Mesenchymal stem cell (in vitro differentiated cells and primary cell): ENCODE results near the gene SSH2.

ENCODE experiments used
- DNase-seq: peaks from one replicate; pipeline ENCODE4 v3.0.0-alpha.2; 2013
- H2AFZ ChIP-seq: one replicate; pipeline ENCODE4 v1.6.1; 2013; ENCODE audit warnings: low read depth, mild to moderate bottlenecking, control low read depth, inconsistent platforms, low read length, moderate library complexity
- H2AK5ac ChIP-seq: 2 replicates; pipeline ENCODE4 v1.6.1; 2013; ENCODE audit warnings: low read length, moderate library complexity, mild to moderate bottlenecking, inconsistent platforms; ENCODE audit not compliant: severe bottlenecking
- H2BK120ac ChIP-seq: one replicate; pipeline ENCODE4 v1.6.1; 2013; ENCODE audit warnings: low read depth, mild to moderate bottlenecking, inconsistent platforms, low read length, moderate library complexity
- H2BK12ac ChIP-seq, 2 experiments: one replicate each; pipeline ENCODE4 v1.6.1; 2013; ENCODE audit warnings: inconsistent platforms in 2 of 2, low read length in 2 of 2, mild to moderate bottlenecking in 2 of 2, moderate library complexity in 2 of 2, control low read depth in 1 of 2
- H2BK15ac ChIP-seq: one replicate; pipeline ENCODE4 v1.6.1; 2013; ENCODE audit warnings: mild to moderate bottlenecking, low read depth, inconsistent platforms; ENCODE audit not compliant: poor library complexity, severe bottlenecking
- H2BK5ac ChIP-seq: 2 replicates; pipeline ENCODE4 v1.6.1; 2013; ENCODE audit warnings: low read depth, mild to moderate bottlenecking, low read length, control low read depth, inconsistent platforms; ENCODE audit not compliant: poor library complexity, severe bottlenecking
- H3K14ac ChIP-seq, 2 experiments: one replicate each; pipeline ENCODE4 v1.6.1; 2013; ENCODE audit warnings: inconsistent platforms in 2 of 2, low read length in 2 of 2, control low read depth in 1 of 2, mild to moderate bottlenecking in 1 of 2, moderate library complexity in 1 of 2
- H3K18ac ChIP-seq, 2 experiments: one replicate each; pipeline ENCODE4 v1.6.1; 2013; ENCODE audit warnings: inconsistent platforms in 2 of 2, low read length in 2 of 2, control low read depth in 1 of 2, low read depth in 1 of 2, mild to moderate bottlenecking in 1 of 2
- H3K23ac ChIP-seq, 2 experiments: one replicate each; pipeline ENCODE4 v1.6.1; 2013; ENCODE audit warnings: inconsistent platforms in 2 of 2, low read length in 2 of 2, mild to moderate bottlenecking in 2 of 2, moderate library complexity in 2 of 2, control low read depth in 1 of 2
- H3K27ac ChIP-seq: 2 replicates; pipeline ENCODE4 v1.5.1; 2013; ENCODE audit warnings: mild to moderate bottlenecking, moderate library complexity, low read length, control low read depth, inconsistent platforms; ENCODE audit not compliant: poor library complexity, severe bottlenecking
- H3K27me3 ChIP-seq, 2 experiments: 2 replicates each; pipeline versions ENCODE4 v1.6.1 to v1.7.0; 2013; ENCODE audit warnings: low read length in 2 of 2, mild to moderate bottlenecking in 2 of 2, moderate library complexity in 2 of 2, control low read depth in 1 of 2, inconsistent platforms in 1 of 2; ENCODE audit not compliant: control insufficient read depth in 1 of 2, insufficient read depth in 1 of 2
- H3K36me3 ChIP-seq, 2 experiments: 2 replicates each; pipeline versions ENCODE4 v1.6.1 to v1.7.0; 2013; ENCODE audit warnings: low read length in 2 of 2, control low read depth in 1 of 2, inconsistent platforms in 1 of 2, low read depth in 1 of 2, mild to moderate bottlenecking in 1 of 2; ENCODE audit not compliant: insufficient read depth in 2 of 2, control insufficient read depth in 1 of 2
- H3K4ac ChIP-seq, 2 experiments: one replicate each; pipeline ENCODE4 v1.6.1; 2013; ENCODE audit warnings: inconsistent platforms in 2 of 2, low read length in 2 of 2, mild to moderate bottlenecking in 2 of 2, moderate library complexity in 2 of 2, control low read depth in 1 of 2, low read depth in 1 of 2
- H3K4me1 ChIP-seq: 2 replicates; pipeline ENCODE4 v1.6.1; 2013; ENCODE audit warnings: low read depth, low read length, control low read depth; ENCODE audit not compliant: control insufficient read depth, insufficient read depth
- H3K4me2 ChIP-seq: 2 replicates; pipeline ENCODE4 v1.6.1; 2013; ENCODE audit warnings: low read length, mild to moderate bottlenecking, inconsistent platforms; ENCODE audit not compliant: poor library complexity, severe bottlenecking
- H3K4me3 ChIP-seq, 2 experiments: 2 replicates each; pipeline versions ENCODE4 v1.5.1 to v1.7.0; 2013; ENCODE audit warnings: low read length in 2 of 2, mild to moderate bottlenecking in 2 of 2, control low read depth in 1 of 2, low read depth in 1 of 2; ENCODE audit not compliant: insufficient read depth in 1 of 2
- H3K79me1 ChIP-seq: replicated peaks from 2 replicates; pipeline ENCODE4 v1.6.1; 2013; ENCODE audit warnings: mild to moderate bottlenecking, control low read depth, low read length, inconsistent platforms; ENCODE audit not compliant: poor library complexity, severe bottlenecking
- H3K9ac ChIP-seq: 2 replicates; pipeline ENCODE4 v1.7.0; 2013; ENCODE audit warnings: mild to moderate bottlenecking, low read length, moderate library complexity
- H3K9me3 ChIP-seq: 2 replicates; pipeline ENCODE4 v1.7.0; 2013; ENCODE audit warnings: mild to moderate bottlenecking, low read length; ENCODE audit not compliant: control insufficient read depth
- H4K8ac ChIP-seq: one replicate; pipeline ENCODE4 v1.6.1; 2013; ENCODE audit warnings: inconsistent platforms, mild to moderate bottlenecking, low read length, moderate library complexity
- H4K91ac ChIP-seq: one replicate; pipeline ENCODE4 v1.6.1; 2013; ENCODE audit warnings: mild to moderate bottlenecking, low read length, inconsistent platforms
- WGBS: methylation state at CpG from one replicate; pipeline ENCODE4 v1.1.7; 2013; ENCODE audit warnings: mixed read lengths; 5-methylcytosine and 5-hydroxymethylcytosine counted together

Gene SSH2

DNA sequence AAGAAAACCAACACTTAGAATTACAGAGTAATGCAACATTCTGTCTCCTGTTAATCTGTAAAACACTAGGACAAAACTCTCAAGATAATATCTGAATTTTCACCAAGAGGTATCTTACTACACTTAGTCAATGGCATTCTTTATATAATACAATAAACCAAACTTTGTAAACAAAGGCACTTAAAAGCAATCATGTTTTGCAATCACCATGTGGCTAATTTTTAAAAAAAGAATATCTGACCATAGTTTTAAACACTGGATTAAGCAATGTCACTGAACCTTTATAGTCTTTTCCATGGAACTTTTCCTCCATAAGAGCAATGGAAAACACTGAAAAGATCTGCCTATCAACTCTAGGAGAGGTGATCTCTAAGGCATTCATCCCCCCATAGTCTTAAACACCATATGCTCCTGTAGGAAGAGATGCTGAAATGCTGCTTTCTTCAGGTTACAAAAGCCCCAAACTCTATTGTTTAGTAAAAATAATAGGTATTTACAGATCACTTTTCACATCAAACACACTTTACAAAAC, 163.2 kb downstream of the SSH2 start:
- Histone ChIP-seq H3K27me3 (no peaks in the 10 kb centered on the region), H3K9me3 (no peaks in the 10 kb centered on the region), H3K4me3 (no peak overlapping the region), H4K91ac (no peak overlapping the region), H3K27ac (no peak overlapping the region), H2BK12ac (no peak overlapping the region), H2AK5ac (no peak overlapping the region), H2BK15ac (no peak overlapping the region), H2AFZ (no peak overlapping the region), H3K79me1 (peaks cover 2% of the 10 kb centered on the region), H3K23ac (no peak overlapping the region), H3K4ac (no peak overlapping the region), H2BK5ac (no peak overlapping the region), H4K8ac (no peak overlapping the region), H3K9ac (no peak overlapping the region), H3K36me3 (peaks cover 0 to 3% of the 10 kb centered on the region in 2 experiments), H2BK120ac (no peak overlapping the region), H3K4me1 (no peaks in the 10 kb centered on the region), H3K18ac (no peak overlapping the region), H3K14ac (no peak overlapping the region), H3K4me2 (no peak overlapping the region)
- DNase-seq: peak; percentile 15

GRCh38 chr17:29764748-29765147, 165.3 kb downstream of the SSH2 start:
- Histone ChIP-seq H2AK5ac (no peak overlapping the region), H2BK5ac (no peak overlapping the region), H3K4ac (no peak overlapping the region), H3K79me1 (peaks cover 2% of the 10 kb centered on the region), H3K9ac (no peak overlapping the region), H3K23ac (no peak overlapping the region), H2BK15ac (no peak overlapping the region), H4K8ac (no peak overlapping the region), H3K4me3 (no peak overlapping the region), H3K27me3 (no peaks in the 10 kb centered on the region), H2BK12ac (no peak overlapping the region), H3K36me3 (peaks cover 0 to 3% of the 10 kb centered on the region in 2 experiments), H3K27ac (no peak overlapping the region), H3K14ac (no peak overlapping the region), H3K18ac (no peak overlapping the region), H3K4me1 (no peaks in the 10 kb centered on the region), H4K91ac (no peak overlapping the region), H2AFZ (no peak overlapping the region), H2BK120ac (no peak overlapping the region), H3K4me2 (no peak overlapping the region), H3K9me3 (no peaks in the 10 kb centered on the region)
- 100% methylated on average over 1 of the region's 1 CpG for WGBS
- DNase-seq: no peak

- H3K4ac ChIP-seq: no peak overlapping the region
- H2BK120ac ChIP-seq: no peak overlapping the region
- DNase-seq: no peak
- no peak overlapping the region for H4K8ac ChIP-seq
- no peak overlapping the region for H4K91ac ChIP-seq
- H2BK15ac ChIP-seq: no peak overlapping the region
- H3K27me3 ChIP-seq: no peaks in the 10 kb centered on the region
- H2BK12ac ChIP-seq: no peak overlapping the region
- no peaks in the 10 kb centered on the region for H3K9me3 ChIP-seq
- peaks cover 0 to 3% of the 10 kb centered on the region in 2 experiments for H3K36me3 ChIP-seq
- no peak overlapping the region for H3K23ac ChIP-seq
- H3K18ac ChIP-seq: no peak overlapping the region
- H2AK5ac ChIP-seq: no peak overlapping the region
- no peak overlapping the region for H3K14ac ChIP-seq
- no peak overlapping the region for H3K9ac ChIP-seq
- no peaks in the 10 kb centered on the region for H3K4me1 ChIP-seq
- no peak overlapping the region for H2BK5ac ChIP-seq
- no peak overlapping the region for H3K4me2 ChIP-seq
- peaks cover 2% of the 10 kb centered on the region for H3K79me1 ChIP-seq
- WGBS: no CpG with 5 or more reads among the region's 2 CpGs
- no peak overlapping the region for H3K27ac ChIP-seq
- no peak overlapping the region for H2AFZ ChIP-seq
- H3K4me3 ChIP-seq: no peak overlapping the region
Measured at GRCh38 chr17:29764217-29764616, 165.8 kb downstream of the SSH2 start.

DNA sequence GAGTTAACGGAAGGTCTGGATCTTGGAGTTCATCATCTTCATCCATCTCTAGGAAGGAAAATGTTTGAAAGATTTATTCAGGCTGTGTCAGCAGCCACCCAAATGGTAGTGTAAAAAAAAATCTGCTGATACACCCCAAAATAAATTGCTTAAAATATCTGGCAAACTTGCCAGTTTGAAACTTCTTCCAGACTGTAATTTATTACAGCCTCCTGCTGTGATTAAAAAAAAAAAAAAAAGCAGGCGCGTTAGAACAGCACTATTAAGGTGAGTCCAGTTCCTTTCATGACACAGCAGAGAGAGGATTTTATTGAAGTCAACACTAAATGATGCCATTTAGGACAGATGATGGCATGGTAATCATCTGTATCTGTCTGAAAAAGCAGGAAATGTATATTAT, 166.8 kb downstream of the SSH2 start:
- no peak overlapping the region for H3K27ac ChIP-seq
- no peaks in the 10 kb centered on the region for H3K4me1 ChIP-seq
- no peaks in the 10 kb centered on the region for H3K9me3 ChIP-seq
- H3K4me3 ChIP-seq: no peak overlapping the region
- H2AK5ac ChIP-seq: no peak overlapping the region
- H4K91ac ChIP-seq: no peak overlapping the region
- no peak overlapping the region for H3K14ac ChIP-seq
- peaks cover 7% of the 10 kb centered on the region for H3K79me1 ChIP-seq
- H3K27me3 ChIP-seq: no peaks in the 10 kb centered on the region
- no peak overlapping the region for H2BK15ac ChIP-seq
- no peak overlapping the region for H3K23ac ChIP-seq
- no peak for DNase-seq
- H2BK5ac ChIP-seq: no peak overlapping the region
- H4K8ac ChIP-seq: no peak overlapping the region
- H3K4ac ChIP-seq: no peak overlapping the region
- no peak overlapping the region for H3K9ac ChIP-seq
- no peak overlapping the region for H3K4me2 ChIP-seq
- no peak overlapping the region for H3K18ac ChIP-seq
- WGBS: 70% methylated on average over 2 of the region's 3 CpGs
- no peak overlapping the region for H2BK120ac ChIP-seq
- peaks cover 0 to 2% of the 10 kb centered on the region in 2 experiments for H3K36me3 ChIP-seq
- no peak overlapping the region for H2AFZ ChIP-seq
- no peak overlapping the region for H2BK12ac ChIP-seq
